ENCODE results near the gene IFITM1. TPM values are rescaled to one million over a fixed set of nuclear protein-coding genes. Genes with fewer than 3 reads are reported as not detected.
A peak's percentile ranks its signal among the peaks of the same experiment; 100 is the strongest.

The IFITM1 gene
- total and polyA plus RNA-seq, 2 of the 13 experiments (the other 11 are each of a cell fraction or from before 2014, with no cell fraction given), result 0.38 to 11.1 TPM

DNA sequence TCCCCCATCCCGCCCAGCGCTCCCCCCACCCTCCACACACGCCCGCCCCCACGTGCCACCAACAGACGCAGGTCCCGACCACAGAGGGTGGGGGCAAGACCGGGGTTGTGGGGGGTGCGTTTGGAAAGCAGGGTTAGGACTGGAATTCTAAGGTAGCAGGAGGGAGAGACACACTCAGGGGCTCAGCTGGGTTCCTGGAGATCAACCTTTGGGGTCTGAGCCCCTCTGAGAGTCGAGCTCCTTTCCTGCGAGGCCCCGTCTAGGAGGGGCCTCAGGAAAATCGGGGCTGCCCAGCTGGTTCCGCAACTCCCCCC lies 24.5 kb upstream of the IFITM1 start:
- ATAC-seq (no peak), DNase-seq (ENCODE audit: low spot score) (no peak), FAIRE-seq (no peak)
- Histone ChIP-seq H4K20me1 (ENCODE audit: insufficient read depth, low read length) (no peaks in the 10 kb centered on the region), H3K36me3 (replicated peaks in 1 of 2; ENCODE audit: control insufficient read depth in 1 of 2, insufficient read depth in 2 of 2, low read length in 2 of 2) (0 out of 5 replicates have a peak, but pooled peaks cover 0 to 2% of the 10 kb centered on the region in 2 experiments), H3K79me2 (ENCODE audit: insufficient read depth, low read length) (no peaks in the 10 kb centered on the region), H3K9ac (ENCODE audit: insufficient read depth, low read depth, low read length) (peak overlapping the region; percentile 55; the same call in 1 of the 2 replicates), H3K9me3 (ENCODE audit: low read length) (no peaks in the 10 kb centered on the region), H3K27ac (ENCODE audit: extremely low read length, insufficient read depth, low read length) (no peak overlapping the region), H3K27me3 (ENCODE audit: control insufficient read depth in 1 of 2, insufficient read depth in 2 of 2, low read length in 2 of 2) (peaks cover 5 to 39% of the 10 kb centered on the region in 2 experiments; a peak in 4 of 5 replicates), H3K4me2 (ENCODE audit: low read depth, low read length) (peak overlapping the region; percentile 72), H3K4me3 (replicated peaks in 1 of 3; ENCODE audit: insufficient read depth in 1 of 3, low read depth in 2 of 3, low read length in 3 of 3) (peak overlapping the region in 2 of 3 experiments; percentile 57 to 58; a peak in 4 of 6 replicates), H2AFZ (ENCODE audit: low read length) (no peak overlapping the region), H3K4me1 (ENCODE audit: insufficient read depth, low read length) (peaks cover 34% of the 10 kb centered on the region)
- 44% methylated on average over 4 of the region's 14 CpGs for WGBS (ENCODE audit: low lambda C conversion rate)
- TF ChIP-seq ZNF782 (CRISPR knock-in tag; IDR thresholded peaks at IDR 0.05; ENCODE audit: borderline replicate concordance), result no peak
- no peak for TF ChIP-seq MIER2 (CRISPR knock-in tag; IDR thresholded peaks at IDR 0.05)
- TF ChIP-seq ZNF232 (CRISPR knock-in tag; IDR thresholded peaks at IDR 0.05; ENCODE audit: borderline replicate concordance), result no peak
- no peak for TF ChIP-seq KDM6A (CRISPR knock-in tag; IDR thresholded peaks at IDR 0.05; ENCODE audit: low read depth)
- TF ChIP-seq ARID2 (CRISPR knock-in tag; IDR thresholded peaks at IDR 0.05; ENCODE audit: borderline replicate concordance), result no peak
- no peak for TF ChIP-seq ARHGAP35 (CRISPR knock-in tag; IDR thresholded peaks at IDR 0.05; ENCODE audit: borderline replicate concordance)
- TF ChIP-seq, protein P1, sequence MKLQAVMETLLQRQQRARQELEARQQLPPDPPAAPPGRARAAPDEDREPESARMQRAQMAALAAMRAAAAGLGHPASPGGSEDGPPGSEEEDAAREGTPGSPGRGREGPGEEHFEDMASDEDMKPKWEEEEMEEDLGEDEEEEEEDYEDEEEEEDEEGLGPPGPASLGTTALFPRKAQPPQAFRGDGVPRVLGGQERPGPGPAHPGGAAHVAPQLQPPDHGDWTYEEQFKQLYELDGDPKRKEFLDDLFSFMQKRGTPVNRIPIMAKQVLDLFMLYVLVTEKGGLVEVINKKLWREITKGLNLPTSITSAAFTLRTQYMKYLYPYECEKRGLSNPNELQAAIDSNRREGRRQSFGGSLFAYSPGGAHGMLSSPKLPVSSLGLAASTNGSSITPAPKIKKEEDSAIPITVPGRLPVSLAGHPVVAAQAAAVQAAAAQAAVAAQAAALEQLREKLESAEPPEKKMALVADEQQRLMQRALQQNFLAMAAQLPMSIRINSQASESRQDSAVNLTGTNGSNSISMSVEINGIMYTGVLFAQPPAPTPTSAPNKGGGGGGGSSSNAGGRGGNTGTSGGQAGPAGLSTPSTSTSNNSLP (IDR thresholded peaks at IDR 0.05; ENCODE audit: low read depth, low read length), result no peak
- no peak for TF ChIP-seq MTF1 (CRISPR knock-in tag; IDR thresholded peaks at IDR 0.05)
- TF ChIP-seq JUNB (CRISPR knock-in tag; IDR thresholded peaks at IDR 0.05; ENCODE audit: borderline replicate concordance), result no peak
- no TSS peak for BruUV-seq (replicated peaks)
- intact Hi-C loops (cut with micrococcal nuclease; ENCODE audit: unreplicated experiment), result no loop called here
- in situ Hi-C loops (cut with HindIII; ENCODE audit: extremely low pct_ligation_motif_present, low pct_unique_long_range_greater_than_20kb), result no loop called here
- ChIA-PET CTCF (ENCODE audit: low intra/inter-chr PET ratio, low total read pairs) (no interaction called here), POLR2A (no interaction called here)
